Activated T-helper 2 cell treated with anti-CD3 and anti-CD28 coated beads, Interferon-gamma antibody, Interleukin-2, Interleukin-4, amounts not matched to agents 10 μg/mL and 5 μg/mL and 100 μg/mL, durations not matched to agents 14 hours and 24 hours and 36 hours (primary cell): ENCODE data around the gene HAUS8. TPM values are rescaled to one million over a fixed set of nuclear protein-coding genes. Genes with fewer than 3 reads are reported as not detected.
"Not testable (repeated sequence)": the region's sequence is repeated elsewhere in the genome, so short reads cannot be mapped to it uniquely, and the experiment has no call there.

Experiments used
- DNase-seq: peaks from one replicate; pipeline ENCODE4 v3.0.0; 2021; ENCODE audit warnings: low spot score
- H3K27ac Mint-ChIP-seq: one replicate; pipeline ENCODE4 v1.8.0; 2021; ENCODE audit warnings: mixed read lengths
- H3K27me3 Mint-ChIP-seq: one replicate; pipeline ENCODE4 v1.8.0; 2021; ENCODE audit warnings: low read depth, mixed read lengths
- H3K36me3 Mint-ChIP-seq: one replicate; pipeline ENCODE4 v1.8.0; 2021; ENCODE audit warnings: low read depth, mixed read lengths
- H3K4me1 Mint-ChIP-seq: one replicate; pipeline ENCODE4 v1.8.0; 2021; ENCODE audit warnings: low read depth, mixed read lengths
- H3K4me3 Mint-ChIP-seq: one replicate; pipeline ENCODE4 v1.8.0; 2021; ENCODE audit warnings: low read depth, mild to moderate bottlenecking, moderate library complexity, mixed read lengths
- H3K9me3 Mint-ChIP-seq: one replicate; pipeline ENCODE4 v1.8.0; 2021; ENCODE audit warnings: mixed read lengths
- intact Hi-C: fragments of 100-400 bp; cut with micrococcal nuclease; formaldehyde crosslinking; loops from one replicate; pipeline ENCODE4 v1.15.1; 2023
- total RNA-seq: library from RNA; stranded (reverse); gene quantifications from 2 replicates; pipeline ENCODE4 v1.2.3, GENCODE V29; 2022

Gene HAUS8
- total RNA-seq, 1 donor from 2014 or later: 28.8 TPM

- no peak for DNase-seq
Measured at GRCh38 chr19:17035842-17036424, 39.3 kb downstream of the HAUS8 start.

DNA sequence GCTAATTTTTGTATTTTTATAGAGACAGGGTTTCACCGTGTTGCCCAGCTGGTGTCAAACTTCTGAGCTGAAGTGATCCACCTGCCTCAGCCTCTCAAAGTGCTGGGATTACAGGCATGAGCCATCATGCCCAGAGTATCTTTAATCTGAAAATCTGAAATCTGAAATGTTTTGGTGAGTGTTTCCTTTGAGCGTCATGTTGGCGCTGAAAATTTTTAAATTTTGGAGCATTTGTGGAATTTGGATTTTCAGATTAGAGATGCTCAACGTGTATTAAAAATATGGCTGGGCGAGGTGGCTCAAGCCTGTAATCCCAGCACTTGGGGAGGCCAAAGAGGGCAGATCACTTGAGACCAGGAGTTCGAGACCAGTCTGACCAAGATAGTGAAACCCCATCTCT lies 43.5 kb downstream of the HAUS8 start:
- intact Hi-C loops: no loop called here
- Mint-ChIP-seq H3K27me3 (peaks cover 26% of the 10 kb centered on the region), H3K4me3 (no peak overlapping the region), H3K4me1 (no peaks in the 10 kb centered on the region), H3K36me3 (no peaks in the 10 kb centered on the region), H3K27ac (no peak overlapping the region), H3K9me3 (no peaks in the 10 kb centered on the region)
- no peak for DNase-seq

More at GRCh38 chr19:17035842-17036424, 39.3 kb downstream of the HAUS8 start:
- H3K4me1 Mint-ChIP-seq: no peaks in the 10 kb centered on the region
- H3K27me3 Mint-ChIP-seq: peaks cover 6% of the 10 kb centered on the region
- H3K27ac Mint-ChIP-seq: no peak overlapping the region
- intact Hi-C loops: no loop called here
- H3K4me3 Mint-ChIP-seq: no peak overlapping the region
- H3K9me3 Mint-ChIP-seq: no peaks in the 10 kb centered on the region
- H3K36me3 Mint-ChIP-seq: no peaks in the 10 kb centered on the region

GRCh38 chr19:17027535-17027975 lies 47.7 kb downstream of the HAUS8 start:
- Mint-ChIP-seq H3K36me3 (no peaks in the 10 kb centered on the region), H3K27me3 (peaks cover 54% of the 10 kb centered on the region), H3K4me3 (no peak overlapping the region), H3K9me3 (peaks cover 3% of the 10 kb centered on the region), H3K4me1 (peaks cover 3% of the 10 kb centered on the region), H3K27ac (no peak overlapping the region)
- intact Hi-C loops: no loop called here
- no peak for DNase-seq

- intact Hi-C loops: no loop called here
- peaks cover 3% of the 10 kb centered on the region for H3K4me1 Mint-ChIP-seq
- no peaks in the 10 kb centered on the region for H3K36me3 Mint-ChIP-seq
- no peak within 1 kb of the TSS for H3K4me3 Mint-ChIP-seq
- H3K27me3 Mint-ChIP-seq: peaks cover 51% of the 10 kb centered on the region
- H3K27ac Mint-ChIP-seq: no peak within 1 kb of the TSS
- no peak for DNase-seq
- H3K9me3 Mint-ChIP-seq: peaks cover 3% of the 10 kb centered on the region
Measured at GRCh38 chr19:17026706-17027534, 48.3 kb downstream of the HAUS8 start, which contains the start of gene CPAMD8. Gene CPAMD8, minus strand, starts transcription at chr19:17026810. Its CDS starts 168 bp downstream, at chr19:17026642.

DNA sequence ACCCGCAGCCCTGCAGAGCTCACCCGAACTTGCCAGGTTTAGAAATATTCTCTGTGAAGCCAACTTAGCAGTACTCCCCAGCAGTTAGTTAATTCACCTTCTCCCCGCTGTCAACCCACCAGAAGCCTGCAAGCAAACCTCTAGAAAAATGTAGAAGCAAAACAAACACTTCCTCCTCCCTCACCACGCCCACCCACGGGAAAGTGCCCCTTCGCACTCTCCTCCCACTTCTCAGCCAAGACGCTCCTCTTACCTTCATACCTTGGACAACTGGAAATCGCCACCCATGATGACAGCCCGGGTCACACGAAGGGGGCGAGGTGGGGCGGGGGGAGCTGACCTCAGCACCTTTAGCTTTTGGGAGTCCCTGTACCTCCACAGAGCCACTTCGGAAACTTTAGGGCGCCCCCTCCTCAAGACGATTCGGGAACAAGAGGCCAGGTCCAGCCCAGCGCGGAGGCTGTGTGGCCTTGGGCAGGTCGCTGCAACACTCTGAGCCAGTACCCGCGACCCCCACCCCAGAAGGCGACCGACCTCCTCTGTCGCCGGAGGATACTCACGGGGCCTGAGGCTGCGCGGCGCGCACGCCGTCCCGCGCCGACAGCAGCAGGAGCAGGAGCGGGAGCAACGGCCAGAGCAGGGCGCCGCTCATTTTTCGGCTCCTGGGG lies 49.1 kb downstream of the HAUS8 start:
- no peak overlapping the region for H3K27ac Mint-ChIP-seq
- intact Hi-C loops: no loop called here
- H3K4me3 Mint-ChIP-seq: no peak overlapping the region
- peaks cover 3% of the 10 kb centered on the region for H3K4me1 Mint-ChIP-seq
- no peak for DNase-seq
- peaks cover 51% of the 10 kb centered on the region for H3K27me3 Mint-ChIP-seq
- no peaks in the 10 kb centered on the region for H3K36me3 Mint-ChIP-seq
- peaks cover 3% of the 10 kb centered on the region for H3K9me3 Mint-ChIP-seq

GRCh38 chr19:17025361-17025760 lies 49.9 kb downstream of the HAUS8 start:
- Mint-ChIP-seq H3K27me3 (peaks cover 50% of the 10 kb centered on the region), H3K9me3 (peaks cover 3% of the 10 kb centered on the region), H3K4me1 (peaks cover 3% of the 10 kb centered on the region), H3K36me3 (no peaks in the 10 kb centered on the region), H3K4me3 (no peak overlapping the region), H3K27ac (no peak overlapping the region)
- no peak for DNase-seq
- intact Hi-C loops: no loop called here

- H3K9me3 Mint-ChIP-seq, DNase-seq, H3K27ac Mint-ChIP-seq, H3K4me3 Mint-ChIP-seq, intact Hi-C loops, H3K36me3 Mint-ChIP-seq, H3K4me1 Mint-ChIP-seq: not testable (repeated sequence)
- H3K27me3 Mint-ChIP-seq: peaks cover 50% of the 10 kb centered on the region
Measured at GRCh38 chr19:17024941-17025340, 50.3 kb downstream of the HAUS8 start.

- no peak for DNase-seq
- Mint-ChIP-seq H3K9me3 (peaks cover 3% of the 10 kb centered on the region), H3K4me1 (peaks cover 3% of the 10 kb centered on the region), H3K27me3 (peaks cover 46% of the 10 kb centered on the region), H3K4me3 (no peak overlapping the region), H3K36me3 (no peaks in the 10 kb centered on the region), H3K27ac (no peak overlapping the region)
- intact Hi-C loops: no loop called here
Measured at GRCh38 chr19:17023805-17024204, 51.4 kb downstream of the HAUS8 start.

- intact Hi-C loops: no loop called here
- Mint-ChIP-seq H3K36me3 (no peaks in the 10 kb centered on the region), H3K4me3 (no peak overlapping the region), H3K9me3 (peaks cover 3% of the 10 kb centered on the region), H3K4me1 (peaks cover 3% of the 10 kb centered on the region), H3K27me3 (peaks cover 37% of the 10 kb centered on the region), H3K27ac (no peak overlapping the region)
- DNase-seq: no peak
Measured at GRCh38 chr19:17022738-17023137, 52.5 kb downstream of the HAUS8 start.

- Mint-ChIP-seq H3K27me3 (peaks cover 32% of the 10 kb centered on the region), H3K4me3 (no peak overlapping the region), H3K27ac (no peak overlapping the region), H3K9me3 (peaks cover 3% of the 10 kb centered on the region), H3K36me3 (no peaks in the 10 kb centered on the region), H3K4me1 (peaks cover 3% of the 10 kb centered on the region)
- no peak for DNase-seq
- intact Hi-C loops: no loop called here
Measured at GRCh38 chr19:17021793-17022590, 53.3 kb downstream of the HAUS8 start.

GRCh38 chr19:17021328-17021727 lies 53.9 kb downstream of the HAUS8 start:
- Mint-ChIP-seq H3K27ac (no peak overlapping the region), H3K4me3 (no peak overlapping the region), H3K36me3 (no peaks in the 10 kb centered on the region), H3K9me3 (peaks cover 3% of the 10 kb centered on the region), H3K4me1 (peaks cover 3% of the 10 kb centered on the region), H3K27me3 (peaks cover 31% of the 10 kb centered on the region)
- DNase-seq: no peak
- intact Hi-C loops: no loop called here

DNA sequence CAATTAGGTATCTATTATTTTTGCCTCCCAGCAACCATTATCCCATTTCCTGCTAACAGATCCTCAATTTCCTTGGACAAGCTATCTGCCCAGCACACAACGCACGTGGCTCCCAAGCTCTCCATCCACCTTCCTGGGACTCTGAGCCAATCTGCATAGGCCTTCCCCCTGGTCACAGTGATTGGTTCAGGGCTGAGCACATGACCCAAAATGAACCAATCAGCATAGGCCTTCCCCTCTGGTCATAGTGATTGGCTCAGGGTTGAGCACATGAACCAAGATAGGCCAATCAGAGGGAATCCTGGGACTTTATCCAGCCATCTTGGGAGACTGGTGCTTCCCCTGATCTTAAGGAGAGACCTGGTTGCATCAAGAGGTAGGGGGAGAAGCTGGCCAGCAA lies 54.4 kb downstream of the HAUS8 start:
- H3K36me3 Mint-ChIP-seq: no peaks in the 10 kb centered on the region
- H3K4me3 Mint-ChIP-seq: no peak overlapping the region
- H3K27ac Mint-ChIP-seq: no peak overlapping the region
- no peak for DNase-seq
- no peaks in the 10 kb centered on the region for H3K4me1 Mint-ChIP-seq
- H3K9me3 Mint-ChIP-seq: peaks cover 3% of the 10 kb centered on the region
- peaks cover 26% of the 10 kb centered on the region for H3K27me3 Mint-ChIP-seq
- intact Hi-C loops: no loop called here
